MG63 (cell line): ENCODE measurements around the gene CSTF3. TPM values are rescaled to one million over a fixed set of nuclear protein-coding genes. Genes with fewer than 3 reads are reported as not detected.
"Not testable (repeated sequence)": the region's sequence is repeated elsewhere in the genome, so short reads cannot be mapped to it uniquely, and the experiment has no call there.

Experiments
- DNase-seq: peaks from one replicate; pipeline ENCODE4 v3.0.0-alpha.2; 2020
- H3K27me3 ChIP-seq: fragments of 250-450 bp; sonication (Bioruptor Pico); 2 replicates; pipeline ENCODE4 v1.5.1; 2020; ENCODE audit warnings: mild to moderate bottlenecking, moderate library complexity
- H3K36me3 ChIP-seq: fragments of 250-450 bp; sonication (Bioruptor Pico); 2 replicates; pipeline ENCODE4 v1.5.1; 2020; ENCODE audit warnings: mild to moderate bottlenecking, moderate library complexity
- H3K4me3 ChIP-seq: fragments of 250-450 bp; sonication (Bioruptor Pico); 2 replicates; pipeline ENCODE4 v1.5.1; 2020; ENCODE audit warnings: mild to moderate bottlenecking, moderate library complexity
- H3K9me3 ChIP-seq: fragments of 250-450 bp; sonication (Bioruptor Pico); 2 replicates; pipeline ENCODE4 v1.5.1; 2020; ENCODE audit warnings: mild to moderate bottlenecking, moderate library complexity
- total RNA-seq: library from RNA; depleted of rRNA; stranded (reverse); fragments of >200 nt; shearing (Covaris generic); gene quantifications from 2 replicates; pipeline ENCODE4 v1.2.3, GENCODE V29; 2014; ENCODE audit warnings: low replicate concordance; rRNA removed

Gene CSTF3
- 13.3 and 21.0 TPM in 2 replicates for total RNA-seq

DNA sequence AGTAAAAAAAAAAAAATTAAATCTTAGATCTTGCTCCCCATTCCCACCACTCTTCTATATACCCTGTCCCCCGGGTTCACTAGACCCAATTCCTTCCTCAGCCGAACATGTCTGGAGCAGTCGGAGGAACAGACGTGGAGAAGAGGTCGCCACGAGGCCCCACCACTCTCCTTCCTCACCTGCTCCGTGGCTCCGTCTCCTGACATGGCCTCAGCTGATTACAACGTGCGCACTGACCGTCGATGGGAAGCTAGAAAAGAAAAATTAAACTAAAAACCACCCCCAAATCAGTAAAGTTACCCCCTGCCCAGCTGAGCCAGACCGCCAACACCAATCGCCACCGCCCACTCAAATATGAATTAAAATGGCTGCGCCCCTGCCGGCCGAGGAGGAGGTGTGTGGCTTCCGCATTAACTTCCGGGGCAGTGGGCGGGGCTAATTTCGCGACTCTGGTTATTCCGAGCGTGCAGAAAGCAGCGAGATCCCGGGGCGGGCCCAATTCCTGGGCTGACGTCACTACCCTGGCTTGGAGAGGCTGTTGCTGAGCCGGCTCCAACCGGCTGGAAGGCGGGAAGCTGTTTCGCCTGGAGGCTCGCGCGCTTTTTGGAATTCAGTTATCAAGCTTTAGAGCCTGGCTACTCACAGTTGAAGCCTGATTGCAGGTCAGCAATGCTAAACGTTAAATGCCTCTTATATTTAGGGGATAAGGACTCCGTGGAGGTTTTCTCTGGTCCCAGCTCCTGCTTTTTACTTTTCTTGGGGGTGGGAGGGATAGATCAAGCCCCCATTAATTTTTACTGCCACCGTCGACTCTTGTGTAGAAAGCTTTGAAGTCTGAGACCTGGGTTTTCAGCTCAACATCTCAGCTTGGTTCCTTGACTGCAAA lies at the start of gene CSTF3:
Gene CSTF3, minus strand, starts transcription at position 361 of the 886 bp plus-strand sequence. Its CDS starts 155 bp downstream, at position 206.
- DNase-seq = peak; percentile 98
- H3K27me3 ChIP-seq = no peaks in the 10 kb centered on the region

DNA sequence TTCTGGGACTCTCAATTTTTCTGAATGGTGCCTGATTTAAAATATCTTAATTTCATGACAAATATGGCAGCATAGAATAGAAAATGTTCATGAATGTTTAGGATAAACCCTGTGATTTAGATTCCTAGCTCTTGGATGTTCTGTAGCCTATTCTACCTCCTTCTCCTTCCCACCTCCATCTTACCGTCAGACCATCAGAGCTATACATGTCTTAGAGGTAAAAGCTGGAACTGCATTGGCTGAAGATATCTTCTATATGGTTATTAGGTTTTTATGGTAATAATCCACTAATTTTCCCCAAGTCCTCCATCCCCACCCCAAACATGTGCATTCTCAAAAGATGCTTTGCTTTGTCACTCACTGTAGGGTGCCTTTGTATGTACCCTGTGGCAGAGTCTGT lies 46.9 kb upstream of the CSTF3 start:
- Histone ChIP-seq H3K36me3 (no peaks in the 10 kb centered on the region), H3K9me3 (no peaks in the 10 kb centered on the region), H3K4me3 (no peak overlapping the region), H3K27me3 (no peaks in the 10 kb centered on the region)
- no peak for DNase-seq

More for the DNA sequence above, at the start of gene CSTF3:
- H3K9me3 ChIP-seq = no peaks in the 10 kb centered on the region
- H3K36me3 ChIP-seq = peaks cover 10% of the 10 kb centered on the region
- H3K4me3 ChIP-seq = peak within 1 kb of the TSS; percentile 95

DNA sequence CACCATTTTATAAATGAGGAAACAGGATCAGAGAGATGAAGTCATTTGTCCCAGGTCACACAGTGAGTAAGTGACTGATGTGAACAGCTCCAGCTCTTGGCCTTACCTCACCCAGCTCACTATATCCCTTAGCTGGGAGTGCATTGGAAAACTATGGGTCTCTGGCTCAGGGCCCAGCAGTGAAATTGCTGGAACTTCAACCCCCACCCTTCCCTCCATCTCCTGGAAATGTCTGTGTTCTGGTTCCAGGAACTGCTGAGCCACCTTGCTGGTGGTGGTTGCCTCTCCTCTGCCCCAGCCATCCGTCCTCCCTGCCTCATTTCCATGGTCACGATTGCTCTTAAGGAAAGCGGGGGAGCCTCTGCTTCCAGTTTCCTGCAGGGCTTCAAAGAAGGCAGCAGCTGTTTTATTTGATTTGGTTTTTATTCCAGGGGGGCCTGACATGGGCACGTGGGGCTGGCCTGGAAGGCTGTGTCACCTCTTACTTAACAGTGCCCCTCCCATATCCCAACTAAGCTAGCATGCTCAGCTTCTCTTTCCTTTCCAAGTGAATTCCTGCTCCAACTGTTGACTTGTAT lies 46.2 kb upstream of the CSTF3 start:
- no peaks in the 10 kb centered on the region for H3K27me3 ChIP-seq
- no peaks in the 10 kb centered on the region for H3K9me3 ChIP-seq
- no peak overlapping the region for H3K4me3 ChIP-seq
- no peak for DNase-seq
- no peaks in the 10 kb centered on the region for H3K36me3 ChIP-seq

DNA sequence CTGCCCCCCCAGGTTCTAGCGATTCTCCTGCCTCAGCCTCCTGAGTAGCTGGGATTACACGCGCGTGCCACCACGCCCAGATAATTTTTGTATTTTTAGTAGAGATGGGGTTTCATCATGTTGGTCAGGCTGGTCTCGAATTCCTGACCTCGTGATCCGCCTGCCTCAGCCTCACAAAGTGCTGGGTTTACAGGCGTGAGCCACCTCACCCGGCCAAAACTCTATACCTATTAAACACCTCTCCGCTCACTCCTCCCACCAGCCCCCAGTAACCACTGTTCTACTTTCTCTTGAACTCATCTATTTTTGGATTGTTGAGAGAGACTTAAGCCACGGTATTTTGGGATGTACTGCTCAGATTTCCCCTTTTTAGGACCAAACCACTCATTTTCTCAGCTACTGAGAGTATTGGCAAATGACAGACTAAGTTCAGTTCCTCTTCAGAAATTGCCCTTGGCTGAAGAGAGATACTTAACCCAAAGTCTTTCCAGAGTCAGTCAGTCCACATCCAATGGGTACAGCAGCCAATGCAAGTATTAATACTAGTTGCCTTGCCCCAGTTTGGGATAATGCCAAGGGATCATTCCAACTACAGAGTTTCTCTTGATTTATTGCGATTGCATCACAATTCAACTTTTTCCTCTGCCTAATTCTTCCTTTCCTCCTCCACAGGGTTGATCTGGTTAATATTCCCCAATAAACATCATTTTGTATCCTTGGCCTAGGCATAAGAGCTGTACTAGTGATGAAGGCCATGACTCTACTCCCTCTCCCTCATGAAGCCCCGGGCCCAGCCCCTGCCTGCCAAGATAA lies 36.8 kb upstream of the CSTF3 start:
- no peaks in the 10 kb centered on the region for H3K27me3 ChIP-seq
- H3K9me3 ChIP-seq = no peaks in the 10 kb centered on the region
- no peak overlapping the region for H3K4me3 ChIP-seq
- no peak for DNase-seq
- H3K36me3 ChIP-seq = no peaks in the 10 kb centered on the region

DNA sequence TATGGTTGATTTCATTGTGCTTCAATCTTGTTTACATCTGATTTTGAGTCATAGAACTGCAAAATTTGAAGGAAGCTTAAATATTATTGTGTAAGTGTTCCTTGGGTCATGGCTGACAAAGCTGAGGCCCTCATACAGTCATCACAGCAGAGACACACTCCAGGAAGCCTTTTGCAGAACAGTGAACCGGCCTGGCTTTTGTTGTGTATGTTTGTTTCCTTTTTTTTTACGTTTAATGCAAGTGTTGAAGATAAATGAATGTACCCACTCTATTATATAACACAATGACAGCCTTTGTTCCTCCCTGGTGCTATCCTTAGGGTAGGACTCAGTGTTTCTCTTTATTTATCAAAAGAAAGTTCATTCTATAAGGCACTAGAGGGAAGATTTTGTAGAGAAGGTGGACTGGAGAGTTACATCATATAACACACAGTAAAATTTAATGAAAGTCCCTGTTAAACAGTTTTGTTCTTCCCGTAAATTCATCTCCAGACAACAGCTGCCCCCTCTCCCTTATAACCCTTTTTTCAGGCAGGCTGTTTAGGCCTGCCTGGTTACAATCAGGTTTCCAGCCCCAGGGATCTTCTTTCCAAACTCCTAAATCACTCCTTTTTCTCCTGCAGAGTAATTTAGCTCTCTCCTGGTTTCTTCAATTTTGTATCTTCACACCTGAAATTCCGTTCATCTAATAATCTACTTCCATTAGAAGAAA lies 34.3 kb upstream of the CSTF3 start:
- DNase-seq = no peak
- H3K9me3 ChIP-seq = no peaks in the 10 kb centered on the region

DNA sequence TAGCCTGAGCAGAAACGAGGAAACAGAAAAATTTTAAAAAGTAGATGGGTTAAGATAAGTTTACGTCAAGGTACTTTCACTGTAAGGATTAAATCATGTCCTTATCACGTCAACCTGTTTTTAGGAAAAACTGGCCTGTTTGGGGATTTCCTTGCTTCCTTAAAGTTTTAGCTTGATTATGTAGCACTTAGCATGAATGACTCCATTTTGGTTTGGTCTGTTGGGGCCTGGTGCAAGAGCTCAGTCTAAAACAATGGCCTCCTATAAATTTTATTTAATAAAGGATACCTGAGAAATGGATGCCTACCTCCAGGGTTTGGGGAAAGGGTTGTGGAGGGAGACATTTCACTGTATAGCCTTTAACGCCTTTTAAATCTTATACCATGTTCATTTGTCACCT lies 33.2 kb upstream of the CSTF3 start:
- no peak overlapping the region for H3K4me3 ChIP-seq
- DNase-seq = no peak
- no peaks in the 10 kb centered on the region for H3K36me3 ChIP-seq
- no peaks in the 10 kb centered on the region for H3K27me3 ChIP-seq
- H3K9me3 ChIP-seq = no peaks in the 10 kb centered on the region

More for the DNA sequence above, 34.3 kb upstream of the CSTF3 start:
- Histone ChIP-seq H3K4me3 (no peak overlapping the region), H3K36me3 (no peaks in the 10 kb centered on the region), H3K27me3 (no peaks in the 10 kb centered on the region)

DNA sequence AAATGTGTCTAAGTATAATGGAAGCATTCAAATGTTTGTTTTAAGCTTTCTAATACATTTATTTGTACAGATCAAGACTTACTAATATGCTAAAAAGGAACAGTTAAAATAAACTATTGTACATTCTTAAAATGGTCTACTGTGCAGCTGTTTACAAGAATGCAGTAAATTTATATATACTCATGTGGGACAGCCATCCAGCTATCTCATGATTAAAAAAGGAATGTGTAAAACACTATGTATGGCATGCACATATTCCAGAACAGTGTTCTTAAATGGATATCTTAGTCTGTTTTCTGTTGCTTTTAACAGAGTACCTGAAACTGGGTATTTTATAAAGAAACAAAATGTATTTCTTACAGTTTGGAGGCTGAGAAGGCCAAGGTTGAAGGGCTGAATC lies 30.2 kb upstream of the CSTF3 start:
- Histone ChIP-seq H3K36me3 (no peaks in the 10 kb centered on the region), H3K9me3 (no peaks in the 10 kb centered on the region), H3K27me3 (no peaks in the 10 kb centered on the region), H3K4me3 (no peak overlapping the region)
- no peak for DNase-seq

DNA sequence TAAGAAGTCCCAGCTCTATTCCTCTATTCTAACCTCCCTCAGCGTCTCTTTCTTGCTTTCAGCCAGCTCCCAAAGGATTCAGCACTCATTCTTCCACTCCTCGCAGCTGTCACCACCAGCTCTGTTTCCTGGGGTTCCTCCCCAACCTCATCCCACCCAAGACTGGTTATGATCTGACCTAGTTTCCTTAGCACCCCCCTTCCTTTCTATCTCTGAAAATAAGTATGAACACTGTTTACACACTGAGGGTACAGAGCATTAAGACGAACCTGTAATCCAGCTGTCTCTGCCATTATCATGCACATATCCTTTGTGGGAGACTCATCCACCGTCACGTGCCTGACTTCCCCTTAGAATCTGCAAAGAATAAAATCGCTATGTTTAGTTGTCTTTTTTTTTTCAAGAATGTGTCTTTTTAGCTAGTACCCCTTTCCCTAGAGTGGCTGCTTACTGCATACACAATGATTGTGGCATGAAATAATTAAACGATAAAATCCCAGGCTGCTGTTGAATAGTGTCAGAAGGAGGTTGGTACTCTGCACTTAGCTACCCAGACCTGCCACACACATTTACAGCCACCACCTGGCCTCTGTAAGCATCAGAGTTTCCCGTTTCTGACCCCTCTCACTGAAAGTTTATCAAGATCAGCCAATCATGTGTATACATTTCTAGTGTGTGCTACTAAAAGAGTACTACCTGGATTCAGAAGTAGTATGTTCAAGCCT lies 26.9 kb upstream of the CSTF3 start:
- Histone ChIP-seq H3K9me3 (no peaks in the 10 kb centered on the region), H3K36me3 (no peaks in the 10 kb centered on the region), H3K27me3 (no peaks in the 10 kb centered on the region), H3K4me3 (no peak overlapping the region)
- DNase-seq = no peak

DNA sequence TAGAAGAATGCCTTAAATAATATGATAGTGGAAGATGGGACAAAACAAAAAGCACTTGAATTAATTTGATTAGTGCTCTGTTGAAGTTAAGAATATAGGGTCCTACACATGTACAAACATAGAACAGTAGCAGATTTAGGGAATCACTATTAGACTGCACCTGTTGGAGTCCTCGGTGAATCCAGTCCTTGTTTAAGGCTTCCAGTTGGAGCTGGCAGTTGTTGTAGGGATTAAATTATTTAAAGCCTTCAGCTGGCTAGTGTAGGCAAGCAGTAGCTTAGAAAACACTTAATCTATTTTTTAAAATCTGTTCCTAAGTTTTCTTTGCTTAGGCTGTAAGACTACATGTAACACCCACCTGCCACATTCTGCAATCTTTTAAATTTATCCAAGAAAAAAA lies 24.5 kb upstream of the CSTF3 start:
- no peak for DNase-seq
- H3K4me3 ChIP-seq = no peak overlapping the region

DNA sequence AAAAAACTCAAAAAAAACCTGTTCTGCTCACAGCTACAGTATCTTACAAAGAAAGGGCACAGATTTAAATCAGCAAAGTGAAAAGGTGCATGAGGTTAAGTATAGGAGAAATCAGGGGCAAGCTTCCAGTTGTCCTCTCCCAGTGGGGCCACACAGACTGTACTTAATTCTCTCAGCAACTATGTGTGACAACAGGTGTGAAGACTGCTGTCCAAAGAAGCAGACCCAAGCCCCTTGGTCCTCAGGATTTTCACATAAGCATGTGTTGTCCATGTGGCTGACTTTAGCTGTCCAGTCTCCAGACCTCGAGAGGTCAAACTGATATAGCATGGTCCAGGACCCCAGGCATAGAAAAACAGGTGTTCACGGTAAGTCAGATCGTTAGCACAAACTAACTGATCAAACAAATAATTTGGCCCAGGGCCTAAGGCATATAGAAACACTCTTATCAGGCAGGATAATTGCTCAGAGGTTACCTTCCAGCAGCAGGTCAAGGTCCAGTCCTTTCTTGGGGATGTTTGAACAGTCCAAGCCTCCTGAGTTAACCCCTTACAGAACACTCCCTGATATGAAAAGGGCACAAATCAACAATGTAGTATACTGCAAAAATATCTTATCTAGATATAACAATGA lies 21.1 kb upstream of the CSTF3 start:
- Histone ChIP-seq H3K4me3 (no peak overlapping the region), H3K36me3 (no peaks in the 10 kb centered on the region), H3K9me3 (no peaks in the 10 kb centered on the region), H3K27me3 (no peaks in the 10 kb centered on the region)
- no peak for DNase-seq

More for the DNA sequence above, 24.5 kb upstream of the CSTF3 start:
- H3K9me3 ChIP-seq = no peaks in the 10 kb centered on the region
- no peaks in the 10 kb centered on the region for H3K36me3 ChIP-seq
- H3K27me3 ChIP-seq = no peaks in the 10 kb centered on the region

DNA sequence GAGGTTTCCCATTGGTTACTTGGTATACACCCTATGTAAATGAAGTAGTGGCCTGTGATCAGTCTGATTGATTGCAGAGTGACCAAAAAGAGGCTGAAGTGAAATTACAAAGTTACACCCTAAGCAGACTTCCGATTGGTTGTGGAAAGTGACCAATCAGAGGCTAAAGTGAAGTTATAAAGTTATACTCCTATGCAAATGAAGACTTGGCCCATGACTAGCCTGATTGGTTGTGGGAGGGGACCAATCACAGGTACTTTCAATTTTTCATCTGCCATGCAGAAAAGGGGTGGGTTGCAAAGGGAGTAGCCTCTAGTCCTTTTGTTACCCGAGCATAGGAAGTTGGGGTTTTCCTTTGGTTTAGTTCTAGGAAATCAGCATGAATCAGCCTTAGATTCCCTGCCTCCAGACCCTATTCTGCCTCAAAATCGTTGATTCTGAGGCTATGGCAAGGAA lies 18.1 kb upstream of the CSTF3 start:
- H3K4me3 ChIP-seq = no peak overlapping the region
- DNase-seq = no peak

DNA sequence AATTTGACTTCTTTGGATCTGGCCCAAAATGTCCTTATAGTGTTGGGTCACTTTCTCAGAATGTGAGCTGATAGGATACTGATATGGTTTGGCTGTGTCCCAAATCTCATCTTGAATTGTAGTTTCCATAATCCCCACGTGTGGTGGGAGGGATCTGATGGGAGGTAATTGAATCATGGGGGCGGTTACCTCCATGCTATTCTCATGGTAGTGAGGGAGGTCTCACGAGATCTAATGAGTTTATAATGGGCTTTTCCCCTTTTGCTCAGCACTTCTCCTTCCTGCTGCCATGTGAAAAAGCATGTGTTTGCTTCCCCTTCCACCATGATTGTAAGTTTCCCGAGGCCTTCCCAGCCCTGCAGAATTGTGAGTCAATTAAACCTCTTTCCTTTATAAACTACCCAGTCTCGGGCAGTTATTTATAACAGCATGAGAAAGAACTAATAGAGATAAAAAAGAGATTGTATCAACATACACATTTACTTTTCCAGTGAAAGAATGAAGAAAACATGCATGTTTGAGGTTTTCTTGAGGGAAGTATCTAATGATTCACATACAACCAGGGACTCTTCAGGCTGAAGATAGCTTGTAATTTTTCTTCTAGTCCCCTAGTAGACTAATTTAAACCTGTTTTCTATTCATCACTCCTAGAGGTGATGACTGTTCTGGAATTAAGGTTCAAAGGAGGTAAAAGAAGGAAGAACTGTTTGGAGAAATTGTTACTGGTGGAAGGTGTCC lies 17.3 kb upstream of the CSTF3 start:
- no peak for DNase-seq
- Histone ChIP-seq H3K36me3 (no peaks in the 10 kb centered on the region), H3K27me3 (no peaks in the 10 kb centered on the region), H3K4me3 (no peak overlapping the region), H3K9me3 (no peaks in the 10 kb centered on the region)

More for the DNA sequence above, 18.1 kb upstream of the CSTF3 start:
- no peaks in the 10 kb centered on the region for H3K36me3 ChIP-seq
- H3K27me3 ChIP-seq = no peaks in the 10 kb centered on the region
- no peaks in the 10 kb centered on the region for H3K9me3 ChIP-seq

DNA sequence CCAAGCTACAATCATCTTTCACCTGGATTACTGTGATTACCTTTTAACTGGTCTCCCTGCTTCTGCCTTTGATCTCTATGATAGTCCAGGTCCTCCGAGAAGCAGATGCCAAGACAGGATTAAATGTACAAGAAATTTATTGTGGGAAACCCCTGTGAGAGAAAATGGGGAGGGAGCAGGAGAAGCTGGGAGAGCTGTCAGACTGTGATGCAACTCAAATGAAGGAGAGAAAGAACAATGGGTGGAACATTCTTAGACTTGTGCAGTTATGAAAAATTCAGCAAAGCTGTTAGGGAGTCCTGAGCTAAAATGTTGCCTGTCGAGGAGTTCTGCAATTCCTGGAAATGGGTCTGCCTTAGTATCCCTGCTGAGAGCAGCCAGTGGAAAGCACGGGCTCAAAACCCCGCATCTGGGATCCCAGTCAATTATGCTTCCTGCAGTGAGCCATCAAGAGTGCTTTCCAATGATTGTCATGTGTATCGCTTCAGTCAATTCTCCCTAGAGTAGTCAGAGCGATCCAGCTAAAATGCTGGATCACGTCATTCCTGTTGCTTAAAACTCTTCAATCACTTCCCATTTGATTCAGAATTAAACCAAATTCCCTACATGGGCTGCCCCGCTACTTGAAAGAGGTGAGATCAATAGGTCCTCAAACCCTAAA lies 16.5 kb upstream of the CSTF3 start:
- DNase-seq = no peak
- Histone ChIP-seq H3K9me3 (no peaks in the 10 kb centered on the region), H3K4me3 (no peak overlapping the region), H3K27me3 (no peaks in the 10 kb centered on the region), H3K36me3 (no peaks in the 10 kb centered on the region)

DNA sequence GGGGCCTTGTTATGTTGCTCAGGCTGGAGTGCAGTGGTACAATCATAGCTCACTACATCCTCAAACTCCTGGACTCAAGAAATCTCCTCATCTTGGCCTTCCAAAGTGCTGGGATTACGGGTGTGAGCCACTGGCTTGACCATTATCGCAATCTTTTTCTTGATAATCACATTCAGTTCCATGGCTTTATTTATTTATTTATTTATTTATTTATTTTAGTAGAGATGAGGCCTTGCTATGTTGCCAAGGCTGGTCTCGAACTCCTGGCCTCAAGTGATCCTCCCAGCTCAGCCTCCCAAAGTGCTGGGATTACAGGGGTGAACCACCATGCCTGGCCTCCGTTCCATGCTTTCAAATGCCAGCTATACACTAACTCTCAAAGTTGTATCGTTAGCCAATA lies 15.5 kb upstream of the CSTF3 start:
- H3K36me3 ChIP-seq, H3K27me3 ChIP-seq, H3K9me3 ChIP-seq, H3K4me3 ChIP-seq, DNase-seq: not testable (repeated sequence)
